ENCODE results near the gene CCL15.

DNA sequence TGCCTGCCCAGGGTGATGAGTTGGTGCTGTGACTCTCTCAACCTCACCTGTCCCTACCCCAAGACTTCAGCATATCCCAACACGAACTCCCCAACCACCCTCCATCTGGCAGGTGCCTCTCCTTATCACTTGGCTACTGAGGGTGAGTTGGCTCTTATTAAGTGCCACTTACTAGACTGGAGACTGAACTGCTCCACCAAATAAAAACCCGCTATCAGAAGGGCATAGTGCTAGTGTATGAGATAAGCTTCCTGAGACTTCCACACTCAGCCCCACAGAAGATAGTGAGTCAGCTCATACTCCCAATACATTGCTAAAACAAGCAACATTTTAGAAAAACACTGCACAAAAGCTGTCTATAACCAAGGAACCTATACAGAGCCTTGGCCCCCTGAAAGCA is 46.7 kb upstream of the CCL15 start:
- TF ChIP-seq, protein P1, sequence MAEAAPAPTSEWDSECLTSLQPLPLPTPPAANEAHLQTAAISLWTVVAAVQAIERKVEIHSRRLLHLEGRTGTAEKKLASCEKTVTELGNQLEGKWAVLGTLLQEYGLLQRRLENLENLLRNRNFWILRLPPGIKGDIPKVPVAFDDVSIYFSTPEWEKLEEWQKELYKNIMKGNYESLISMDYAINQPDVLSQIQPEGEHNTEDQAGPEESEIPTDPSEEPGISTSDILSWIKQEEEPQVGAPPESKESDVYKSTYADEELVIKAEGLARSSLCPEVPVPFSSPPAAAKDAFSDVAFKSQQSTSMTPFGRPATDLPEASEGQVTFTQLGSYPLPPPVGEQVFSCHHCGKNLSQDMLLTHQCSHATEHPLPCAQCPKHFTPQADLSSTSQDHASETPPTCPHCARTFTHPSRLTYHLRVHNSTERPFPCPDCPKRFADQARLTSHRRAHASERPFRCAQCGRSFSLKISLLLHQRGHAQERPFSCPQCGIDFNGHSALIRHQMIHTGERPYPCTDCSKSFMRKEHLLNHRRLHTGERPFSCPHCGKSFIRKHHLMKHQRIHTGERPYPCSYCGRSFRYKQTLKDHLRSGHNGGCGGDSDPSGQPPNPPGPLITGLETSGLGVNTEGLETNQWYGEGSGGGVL (tag by site-specific recombination; IDR thresholded peaks at IDR 0.05) = no peak
- TF ChIP-seq ZFHX2 (tag by site-specific recombination; conservative IDR thresholded peaks at IDR 0.05) (no peak), ZNF302 (tag by site-specific recombination; IDR thresholded peaks at IDR 0.05; ENCODE audit: low read depth) (no peak), CTCF (tag by site-specific recombination; IDR thresholded peaks at IDR 0.05) (no peak), ZBTB7A (tag by site-specific recombination; IDR thresholded peaks at IDR 0.05; ENCODE audit: low read depth) (no peak), GLI4 (tag by site-specific recombination; IDR thresholded peaks at IDR 0.05) (no peak), ZNF274 (IDR thresholded peaks at IDR 0.05; ENCODE audit: low read length) (no peak), ZNF274 (tag by site-specific recombination; IDR thresholded peaks at IDR 0.05; ENCODE audit: borderline replicate concordance) (no peak), ZNF10 (tag by site-specific recombination; IDR thresholded peaks at IDR 0.05) (no peak), ZNF324 (tag by site-specific recombination; IDR thresholded peaks at IDR 0.05) (no peak)
